C1 segment of cervical spinal cord (tissue), 14 donors: ENCODE results near the gene TRIP13.
A peak's percentile ranks its signal among the peaks of the same experiment; 100 is the strongest.
"Not testable (repeated sequence)": the region's sequence is repeated elsewhere in the genome, so short reads cannot be mapped to it uniquely, and the experiment has no call there.

Experiments used
- DNase-seq, 14 donors: peaks; one replicate each; lab custom pipeline; 2025; lab: John Stamatoyannopoulos, UW

Gene TRIP13, protein sequence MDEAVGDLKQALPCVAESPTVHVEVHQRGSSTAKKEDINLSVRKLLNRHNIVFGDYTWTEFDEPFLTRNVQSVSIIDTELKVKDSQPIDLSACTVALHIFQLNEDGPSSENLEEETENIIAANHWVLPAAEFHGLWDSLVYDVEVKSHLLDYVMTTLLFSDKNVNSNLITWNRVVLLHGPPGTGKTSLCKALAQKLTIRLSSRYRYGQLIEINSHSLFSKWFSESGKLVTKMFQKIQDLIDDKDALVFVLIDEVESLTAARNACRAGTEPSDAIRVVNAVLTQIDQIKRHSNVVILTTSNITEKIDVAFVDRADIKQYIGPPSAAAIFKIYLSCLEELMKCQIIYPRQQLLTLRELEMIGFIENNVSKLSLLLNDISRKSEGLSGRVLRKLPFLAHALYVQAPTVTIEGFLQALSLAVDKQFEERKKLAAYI

DNA sequence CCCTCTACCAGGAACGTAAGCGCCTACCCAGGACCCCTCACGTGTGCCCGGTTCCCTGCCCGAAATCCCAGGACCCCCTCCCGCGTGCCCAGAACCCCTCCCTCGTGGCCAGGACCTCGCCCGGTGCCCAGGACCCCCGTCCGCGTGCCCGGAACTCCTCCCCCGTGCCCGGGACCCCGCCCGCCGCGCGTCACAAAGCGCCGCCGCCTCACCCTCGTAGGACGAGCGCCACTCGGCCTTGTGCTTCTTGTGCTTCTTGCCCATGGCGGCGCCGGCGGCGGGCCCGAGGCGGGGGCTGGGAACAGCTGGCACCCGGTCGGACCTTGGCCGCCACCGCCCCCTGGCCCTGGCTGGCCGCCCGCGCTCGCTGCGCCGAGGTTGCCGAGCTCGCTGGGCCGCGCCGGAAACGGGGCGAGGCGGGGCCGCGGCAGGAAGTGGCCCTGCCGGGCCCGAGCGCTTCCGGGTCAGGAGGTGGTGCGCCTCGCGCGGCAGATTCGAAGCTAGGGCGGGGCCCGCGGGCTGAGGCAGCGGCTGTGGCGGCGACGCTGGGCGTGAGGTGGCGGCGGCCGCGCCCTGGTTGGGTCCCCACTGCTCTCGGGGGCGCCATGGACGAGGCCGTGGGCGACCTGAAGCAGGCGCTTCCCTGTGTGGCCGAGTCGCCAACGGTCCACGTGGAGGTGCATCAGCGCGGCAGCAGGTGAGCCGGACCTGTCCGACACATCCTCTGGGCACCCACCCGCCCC lies at the start of gene TRIP13, which contains the start of gene BRD9:
Gene TRIP13 (plus strand): TSS at position 491 of the 743 bp plus-strand sequence. CDS start 115 bp downstream, at position 606.
Gene BRD9 (minus strand): TSS at position 408 of the 743 bp plus-strand sequence. CDS start 144 bp downstream, at position 264.
- DNase-seq = peak in 13 of 14 donors; percentile 38 to 88 (median 63)

GRCh38 chr5:843371-843770 lies 49.3 kb upstream of the TRIP13 start:
- not testable (repeated sequence) for DNase-seq

GRCh38 chr5:843926-844325 lies 48.8 kb upstream of the TRIP13 start:
- DNase-seq = not testable (repeated sequence)

DNA sequence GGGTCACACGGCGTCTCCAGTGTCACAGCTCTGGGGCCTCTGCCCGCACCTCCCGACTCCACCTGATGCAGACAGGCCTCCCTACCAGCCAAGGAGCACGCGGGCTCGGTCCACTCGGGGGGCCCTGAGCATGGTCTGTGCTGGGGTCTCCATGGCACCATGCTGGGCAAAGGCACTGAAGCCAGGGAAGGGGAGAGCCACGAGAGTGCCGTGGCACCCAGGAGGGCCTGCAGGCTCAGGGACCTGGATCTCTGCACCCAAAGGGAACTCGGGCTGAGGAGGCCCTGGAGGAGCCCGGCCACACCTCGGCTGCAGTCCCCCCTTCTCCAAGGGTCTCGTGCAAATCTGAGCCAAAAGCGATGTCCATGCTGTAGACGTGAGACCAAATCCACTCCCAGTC lies 48.3 kb upstream of the TRIP13 start:
- DNase-seq = not testable (repeated sequence)

DNA sequence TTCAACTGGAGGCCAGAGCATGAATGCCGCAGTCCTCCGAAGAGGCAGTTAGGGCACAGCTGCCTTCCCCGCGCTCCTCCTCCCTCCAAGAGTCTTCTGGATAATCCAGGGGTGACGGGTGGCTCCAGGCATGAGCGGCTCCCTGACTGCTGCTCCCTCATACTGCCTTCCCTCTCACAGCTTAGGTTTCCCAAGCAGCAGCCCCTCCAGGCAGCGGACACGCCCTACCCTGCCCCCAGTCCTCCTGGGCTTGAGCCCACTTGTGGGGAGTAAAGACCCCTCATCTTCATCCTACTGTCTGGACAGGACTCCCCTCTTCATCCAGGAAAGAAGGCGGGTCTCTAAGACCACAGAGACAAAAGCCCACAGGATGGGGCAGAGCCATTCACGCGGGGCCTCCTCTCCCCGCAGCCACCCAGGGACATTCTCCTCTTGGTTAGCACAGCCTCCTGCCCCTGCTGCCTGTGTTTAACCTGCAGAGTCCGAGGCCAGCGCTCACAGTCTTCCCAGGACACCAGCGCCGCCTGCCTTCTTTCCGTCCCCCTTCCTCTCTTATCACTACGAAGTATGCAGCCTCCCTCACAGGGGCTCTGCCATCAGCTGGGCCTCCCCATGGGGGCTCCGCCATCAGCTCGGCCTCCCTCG lies 47.5 kb upstream of the TRIP13 start:
- not testable (repeated sequence) for DNase-seq

DNA sequence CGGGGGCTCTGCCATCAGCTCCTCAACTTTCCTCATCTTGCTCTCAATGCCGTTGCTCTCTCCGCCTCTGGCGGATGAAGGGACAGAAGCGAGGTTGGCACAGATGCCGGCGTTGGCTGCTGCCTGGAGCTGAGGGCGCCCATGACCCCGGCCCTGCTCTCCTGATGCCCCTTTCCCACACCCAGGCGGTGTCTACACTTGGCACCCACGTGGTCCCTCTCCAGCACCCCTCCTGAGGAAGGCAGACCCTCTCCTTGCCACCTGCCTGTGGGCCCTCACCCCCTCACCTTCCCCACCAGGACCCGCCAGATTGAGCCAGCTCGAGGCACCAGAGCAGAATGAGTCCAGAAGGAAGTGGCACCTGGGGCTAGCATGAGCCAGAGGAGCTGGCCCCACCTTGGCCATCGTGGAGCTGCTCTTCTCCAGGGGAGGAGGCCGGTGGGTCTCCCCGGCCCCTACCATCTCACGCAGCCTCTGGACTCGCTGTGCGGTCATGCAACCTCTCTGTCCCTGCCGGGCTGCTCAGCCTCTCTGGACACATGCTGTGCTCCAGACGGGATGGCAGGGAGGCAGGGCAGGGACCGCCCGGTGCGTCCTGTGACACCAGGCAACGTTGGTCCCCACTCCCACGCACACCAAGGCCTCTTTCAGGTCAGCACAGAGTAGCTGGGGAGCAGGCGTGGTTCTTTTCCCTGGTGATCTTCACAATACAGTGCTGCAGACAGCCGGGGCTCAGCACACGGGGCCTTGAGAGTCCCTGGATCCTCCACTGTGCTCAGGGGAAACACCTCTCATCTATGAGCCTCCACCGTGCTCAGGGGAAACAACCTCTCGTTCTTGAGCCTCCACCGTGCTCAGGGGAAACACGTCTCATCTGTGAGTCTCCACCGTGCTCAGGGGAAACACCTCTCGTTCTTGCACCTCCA lies 46.7 kb upstream of the TRIP13 start:
- not testable (repeated sequence) for DNase-seq

DNA sequence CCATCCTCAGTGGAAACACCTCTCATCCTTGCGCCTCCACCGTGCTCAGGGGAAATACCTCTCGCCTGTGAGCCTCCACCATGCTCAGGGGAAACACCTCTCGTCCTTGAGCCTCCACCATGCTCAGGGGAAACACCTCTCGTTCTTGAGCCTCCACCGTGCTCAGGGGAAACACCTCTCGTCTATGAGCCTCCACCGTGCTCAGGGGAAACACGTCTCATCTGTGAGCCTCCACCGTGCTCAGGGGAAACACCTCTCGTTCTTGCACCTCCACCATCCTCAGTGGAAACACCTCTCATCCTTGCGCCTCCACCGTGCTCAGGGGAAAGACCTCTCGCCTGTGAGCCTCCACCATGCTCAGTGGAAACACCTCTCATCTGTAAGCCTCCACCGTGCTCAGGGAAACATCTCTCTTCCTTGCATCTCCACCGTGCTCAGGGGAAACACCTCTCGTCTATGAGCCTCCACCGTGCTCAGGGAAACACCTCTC lies 46.0 kb upstream of the TRIP13 start:
- not testable (repeated sequence) for DNase-seq

- not testable (repeated sequence) for DNase-seq
Observed at GRCh38 chr5:847212-847611, 45.5 kb upstream of the TRIP13 start.

DNA sequence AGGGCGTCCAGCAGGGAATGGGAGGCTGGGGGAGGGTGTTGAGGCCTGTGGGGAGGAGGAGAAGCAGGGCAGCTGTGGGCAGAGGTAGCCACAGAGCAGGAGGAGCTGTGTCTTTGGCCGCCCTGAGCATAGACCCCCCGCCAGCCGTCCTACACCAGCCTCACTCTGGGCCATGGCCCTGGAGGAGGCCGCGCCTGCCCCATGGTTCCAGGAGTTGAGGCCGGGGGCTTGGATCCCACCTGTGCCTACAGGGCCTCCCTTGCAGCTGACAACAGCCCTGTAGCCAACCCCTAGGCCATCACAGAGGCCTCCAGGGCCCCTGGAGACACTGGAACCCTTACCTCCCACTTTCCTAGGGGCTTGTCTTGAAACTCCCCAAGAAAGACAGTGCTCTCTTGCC lies 44.9 kb upstream of the TRIP13 start:
- DNase-seq = not testable (repeated sequence)

DNA sequence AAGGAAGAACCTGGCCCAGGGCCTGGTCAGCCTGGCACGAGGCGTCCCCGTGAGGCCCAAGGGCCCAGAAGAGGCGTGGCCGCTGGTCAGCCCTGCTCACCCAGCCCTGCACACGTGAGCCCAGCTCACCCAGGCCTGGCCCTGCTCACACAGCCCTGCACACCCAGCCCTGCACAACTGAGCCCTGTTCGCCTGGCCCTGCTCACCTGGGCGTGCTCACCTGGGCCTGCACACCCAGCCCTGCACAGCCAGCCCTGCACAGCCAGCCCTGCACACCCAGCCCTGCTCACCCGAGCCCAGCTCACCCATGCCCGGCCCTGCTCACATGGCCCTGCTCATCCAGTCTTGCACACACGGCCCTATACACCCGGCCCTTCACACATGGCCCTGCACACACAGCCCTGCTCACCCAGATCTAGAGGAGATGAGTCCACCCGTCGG lies 44.0 kb upstream of the TRIP13 start:
- no peak for DNase-seq

GRCh38 chr5:849651-850301 lies 42.9 kb upstream of the TRIP13 start:
- DNase-seq = no peak

DNA sequence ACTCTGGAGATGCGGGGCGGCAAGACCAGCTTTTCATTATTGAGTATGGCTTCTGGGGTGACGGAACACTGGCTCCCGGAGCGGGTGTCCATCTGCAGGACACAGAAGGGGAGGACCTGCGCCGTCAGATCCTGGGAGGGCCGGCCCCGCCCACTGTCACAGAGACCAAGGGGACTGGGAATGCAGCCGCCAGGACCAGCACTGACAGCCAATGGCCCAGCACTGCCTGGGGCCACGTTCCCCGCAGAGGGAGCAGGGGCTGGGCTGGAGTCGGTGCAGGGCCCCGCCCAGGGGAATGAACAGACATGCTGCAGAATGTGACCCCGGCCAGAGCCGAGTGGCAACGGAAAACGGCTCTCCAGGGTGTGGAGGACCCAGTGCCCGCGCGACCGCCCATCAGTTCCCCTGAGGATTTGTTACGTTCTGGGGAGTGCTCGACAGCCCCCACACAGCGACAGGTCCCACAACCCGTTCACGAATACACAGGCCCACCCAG lies 42.1 kb upstream of the TRIP13 start, which contains the start of gene ZDHHC11:
Gene ZDHHC11 (minus strand): TSS at position 476 of the 496 bp plus-strand sequence. CDS start 384 bp downstream, at position 92.
- DNase-seq = peak in 2 of 14 donors; percentile 16 to 23

DNA sequence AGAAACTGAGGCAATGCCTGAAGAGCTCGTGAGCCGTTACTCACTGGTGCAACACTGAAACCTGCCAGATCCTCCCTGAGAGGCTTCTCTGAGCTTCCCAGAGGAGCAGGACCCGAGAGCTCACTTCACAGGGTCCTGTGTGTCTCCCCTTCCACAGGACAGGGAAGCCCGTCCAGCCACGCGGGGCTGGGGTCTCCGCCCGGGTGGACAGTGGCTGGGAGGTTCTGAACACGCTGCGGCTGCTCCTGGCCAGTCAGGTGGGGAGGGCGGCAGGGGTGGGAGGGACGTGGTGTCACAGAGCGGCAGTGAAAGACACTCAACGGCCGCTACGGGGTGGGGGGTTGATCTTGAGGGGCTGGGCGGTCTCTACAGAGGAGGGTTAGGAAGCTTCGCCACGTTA lies 41.6 kb upstream of the TRIP13 start:
- no peak for DNase-seq

DNA sequence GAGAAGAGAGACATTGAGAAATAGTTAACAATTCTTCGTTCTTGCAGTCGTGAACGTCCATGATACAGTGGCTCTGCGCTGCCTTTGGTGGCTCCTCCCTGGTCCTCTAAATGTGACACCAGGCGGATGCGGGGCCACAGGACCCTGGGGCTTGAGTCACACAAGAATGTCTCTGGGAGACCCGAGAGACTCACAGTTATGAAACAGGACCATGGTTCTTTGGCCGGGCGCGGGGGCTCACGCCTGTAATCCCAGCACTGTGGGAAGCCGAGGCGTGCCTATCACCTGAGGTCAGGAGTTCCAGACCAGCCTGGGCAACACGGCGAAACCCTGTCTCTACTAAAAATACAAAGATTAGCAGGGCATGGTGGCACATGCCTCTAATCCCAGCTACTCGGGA lies 41.1 kb upstream of the TRIP13 start:
- no peak for DNase-seq

DNA sequence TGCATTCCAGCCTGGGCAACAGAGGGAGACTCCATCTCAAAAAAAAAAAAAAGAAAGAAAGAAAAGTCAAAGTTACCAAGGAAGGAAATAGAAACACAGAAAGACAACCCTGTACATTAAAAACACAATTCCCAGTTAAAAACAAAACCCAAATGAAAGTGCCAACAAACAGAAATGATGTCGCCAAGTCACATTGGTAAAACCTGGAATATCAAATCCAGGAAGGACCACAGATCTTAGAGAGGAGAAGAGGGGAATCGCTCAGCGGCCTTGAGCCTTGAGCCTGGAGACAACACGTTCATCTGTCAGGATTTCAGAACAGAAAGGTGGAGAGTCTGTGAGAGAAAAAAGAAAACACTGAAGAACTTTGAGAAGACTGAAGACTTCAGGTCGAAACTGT lies 40.7 kb upstream of the TRIP13 start:
- no peak for DNase-seq

DNA sequence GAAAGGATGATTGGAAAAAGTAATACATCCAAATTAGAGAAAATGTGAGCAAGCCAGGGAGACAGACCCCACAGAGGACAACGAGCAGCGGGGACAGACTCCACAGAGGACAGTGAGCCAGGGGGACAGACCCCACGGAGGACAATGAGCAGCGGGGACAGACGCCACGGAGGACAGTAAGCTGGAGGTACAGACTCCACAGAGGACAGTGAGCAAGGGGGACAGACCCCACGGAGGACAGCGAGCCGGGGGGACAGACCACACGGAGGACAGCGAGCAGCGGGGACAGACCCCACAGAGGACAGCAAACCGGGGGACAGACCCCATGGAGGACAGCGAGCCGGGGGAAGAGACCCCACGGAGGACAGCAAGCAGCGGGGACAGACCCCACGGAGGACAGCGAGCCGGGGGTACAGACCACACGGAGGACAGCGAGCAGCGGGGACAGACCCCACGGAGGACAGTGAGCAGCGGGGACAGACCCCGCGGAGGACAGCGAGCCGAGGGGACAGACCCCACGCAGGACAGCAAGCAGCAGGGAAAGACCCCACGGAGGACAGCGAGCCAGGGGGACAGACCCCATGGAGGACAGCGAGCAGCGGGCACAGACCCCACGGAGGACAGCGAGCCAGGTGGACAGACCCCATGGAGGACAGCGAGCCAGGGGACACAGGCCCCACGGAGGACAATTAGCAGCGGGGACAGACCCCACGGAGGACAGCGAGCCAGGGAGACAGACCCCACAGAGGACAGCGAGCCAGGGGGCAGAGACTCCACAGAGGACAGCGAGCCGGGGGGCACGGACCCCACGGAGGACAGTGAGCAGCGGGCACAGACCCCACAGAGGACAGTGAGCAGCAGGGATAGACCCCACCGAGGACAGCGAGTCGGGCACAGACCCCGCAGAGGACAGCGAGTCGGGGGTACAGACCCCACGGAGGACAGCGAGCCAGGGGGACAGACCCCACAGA lies 40.0 kb upstream of the TRIP13 start:
- no peak for DNase-seq

DNA sequence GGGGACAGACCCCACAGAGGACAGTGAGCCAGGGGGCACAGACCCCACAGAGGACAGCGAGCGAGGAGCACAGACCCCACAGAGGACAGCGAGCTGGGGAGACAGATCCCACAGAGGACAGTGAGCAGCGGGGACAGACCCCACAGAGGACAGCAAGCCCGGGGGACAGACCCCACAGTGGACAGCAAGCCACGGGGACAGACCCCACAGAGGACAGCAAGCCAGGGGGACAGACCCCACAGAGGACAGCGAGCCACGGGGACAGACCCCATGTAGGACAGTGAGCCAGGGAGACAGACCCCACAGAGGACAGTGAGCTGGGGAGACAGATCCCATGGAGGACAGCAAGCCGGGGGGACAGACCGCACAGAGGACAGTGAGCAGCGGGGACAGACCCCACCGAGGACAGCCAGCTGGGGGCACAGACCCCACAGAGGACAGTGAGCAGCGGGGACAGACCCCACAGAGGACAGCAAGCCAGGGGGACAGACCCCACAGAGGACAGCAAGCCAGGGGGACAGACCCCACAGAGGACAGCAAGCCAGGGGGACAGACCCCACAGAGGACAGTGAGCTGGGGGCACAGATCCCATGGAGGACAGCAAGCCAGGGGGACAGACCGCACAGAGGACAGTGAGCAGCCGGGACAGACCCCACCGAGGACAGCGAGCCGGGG lies 39.1 kb upstream of the TRIP13 start:
- not testable (repeated sequence) for DNase-seq

GRCh38 chr5:854217-854616 lies 38.5 kb upstream of the TRIP13 start:
- no peak for DNase-seq
